Left ventricle myocardium superior (tissue), 1 donor: Measurements from ENCODE around the gene PDS5A. TPM values are rescaled to one million over a fixed set of nuclear protein-coding genes. Genes with fewer than 3 reads are reported as not detected.
"Not testable (repeated sequence)": the region's sequence is repeated elsewhere in the genome, so short reads cannot be mapped to it uniquely, and the experiment has no call there.

ENCODE experiments used
- ATAC-seq: fragments of 200-7000 bp; cut with Tn5 transposase; one replicate; pipeline ENCODE4 v1.9.1; 2020; ENCODE audit warnings: mild to moderate bottlenecking, moderate library complexity
- DNase-seq: peaks from one replicate; pipeline ENCODE4 v3.0.0-alpha.2; 2020
- intact Hi-C: fragments of 100-400 bp; cut with micrococcal nuclease; formaldehyde crosslinking; loops from one replicate; pipeline ENCODE4 v1.11.0; 2022
- total RNA-seq: library from RNA; stranded (reverse); fragmentation: NEBNext Ultra II Directional; extraction: Animal tissue kit (Norgen Biotek cat#: 25700); gene quantifications from one replicate; pipeline ENCODE4 v1.2.1, GENCODE V29; 2021
- donor health status: DM: no; HTN: yes; CAD: no; lungs with severe emphysema.

PDS5A gene
- total RNA-seq, 1 donor from 2014 or later = 34.8 TPM

DNA sequence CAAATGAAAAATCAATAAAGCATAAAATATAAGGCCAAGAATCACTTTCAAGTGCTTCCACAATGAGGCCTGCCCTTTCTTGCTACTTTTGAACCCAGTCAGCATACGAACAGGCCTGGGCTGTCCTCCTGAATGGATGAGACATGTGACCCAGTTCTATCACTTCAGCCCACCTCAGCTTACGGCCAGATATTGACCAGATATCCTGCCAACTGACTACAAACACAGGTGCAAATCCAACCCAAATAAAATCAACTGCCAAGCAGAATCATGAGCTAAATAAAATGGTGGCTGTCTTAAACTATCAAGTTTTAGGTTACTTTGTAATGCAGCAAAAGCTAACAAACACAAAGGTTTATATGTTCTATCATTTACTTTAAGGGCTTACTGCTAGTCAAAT is 53.7 kb downstream of the PDS5A start:
- no peak for ATAC-seq
- DNase-seq = no peak
- intact Hi-C loops = no loop called here

- DNase-seq (no peak), ATAC-seq (no peak)
- intact Hi-C loops = no loop called here
Measured at GRCh38 chr4:39922399-39922798, 55.3 kb downstream of the PDS5A start.

DNA sequence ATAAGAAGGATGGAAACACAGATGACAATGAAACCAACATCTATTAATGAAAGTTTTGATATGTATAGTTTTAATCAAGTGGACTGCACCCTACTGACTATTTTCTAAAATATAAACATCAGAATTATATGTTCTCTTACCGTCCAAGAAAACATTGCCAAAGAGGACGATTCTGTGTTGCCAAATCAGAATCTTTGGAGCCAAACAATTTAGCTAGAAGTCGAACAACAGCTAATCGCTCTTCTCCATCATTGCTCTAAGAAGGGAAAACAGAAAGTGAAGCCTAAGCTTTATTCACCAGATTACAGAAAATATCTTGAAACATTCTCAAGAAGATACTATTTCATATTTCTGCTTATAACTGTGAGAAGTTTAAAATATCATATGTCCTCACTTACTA is 64.2 kb downstream of the PDS5A start:
- intact Hi-C loops = no loop called here
- DNase-seq (no peak), ATAC-seq (no peak)

- ATAC-seq (no peak), DNase-seq (no peak)
- intact Hi-C loops = no loop called here
Measured at GRCh38 chr4:39910064-39910463, 67.6 kb downstream of the PDS5A start.

GRCh38 chr4:39908284-39908683 is 69.4 kb downstream of the PDS5A start:
- DNase-seq (no peak), ATAC-seq (no peak)
- intact Hi-C loops = no loop called here

GRCh38 chr4:39905656-39906055 is 72.1 kb downstream of the PDS5A start:
- intact Hi-C loops = no loop called here
- no peak for DNase-seq
- no peak for ATAC-seq

DNA sequence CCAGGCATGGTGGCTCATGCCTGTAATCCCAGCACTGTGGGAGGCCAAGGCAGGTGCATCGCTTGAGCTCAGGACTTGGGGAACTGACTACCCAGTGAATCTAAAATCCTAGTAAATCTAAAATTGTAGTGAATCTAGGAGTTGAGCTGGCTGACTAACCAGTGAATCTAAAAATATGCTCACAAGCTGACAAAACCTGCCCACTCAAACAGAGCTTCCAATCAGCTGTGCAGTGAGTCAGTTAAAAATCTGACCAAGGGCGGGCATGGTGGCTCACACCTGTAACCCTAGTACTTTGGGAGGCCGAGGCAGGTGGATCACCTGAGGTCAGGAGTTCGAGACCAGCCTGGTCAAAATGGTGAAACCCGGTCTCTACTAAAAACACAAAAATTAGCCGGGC is 72.7 kb downstream of the PDS5A start:
- ATAC-seq, intact Hi-C loops: not testable (repeated sequence)

GRCh38 chr4:39900966-39901365 is 76.7 kb downstream of the PDS5A start:
- ATAC-seq (no peak), DNase-seq (no peak)
- intact Hi-C loops = no loop called here

More for the DNA sequence above, 72.7 kb downstream of the PDS5A start:
- not testable (repeated sequence) for DNase-seq

- intact Hi-C loops = no loop called here
- ATAC-seq (no peak), DNase-seq (no peak)
Measured at GRCh38 chr4:39899291-39899690, 78.4 kb downstream of the PDS5A start.

DNA sequence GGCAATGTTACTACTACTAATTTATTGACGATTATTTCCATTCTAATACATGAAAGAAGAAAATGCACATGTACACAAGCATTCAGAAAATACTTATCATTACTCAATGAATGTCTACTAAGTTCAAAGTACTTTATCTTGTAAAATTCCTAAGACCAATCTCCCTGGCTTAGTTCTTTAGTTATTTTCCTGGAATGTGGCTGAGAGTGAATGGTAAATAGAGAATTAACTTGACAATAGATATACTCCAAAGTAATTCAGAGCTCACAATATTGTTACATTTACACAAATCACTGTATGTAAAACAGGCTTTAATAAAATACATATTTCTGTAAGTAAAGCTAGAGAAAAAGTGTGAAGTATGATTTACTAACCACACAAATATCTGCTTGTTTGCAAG is 79.7 kb downstream of the PDS5A start:
- DNase-seq = no peak
- intact Hi-C loops = no loop called here
- ATAC-seq = no peak

DNA sequence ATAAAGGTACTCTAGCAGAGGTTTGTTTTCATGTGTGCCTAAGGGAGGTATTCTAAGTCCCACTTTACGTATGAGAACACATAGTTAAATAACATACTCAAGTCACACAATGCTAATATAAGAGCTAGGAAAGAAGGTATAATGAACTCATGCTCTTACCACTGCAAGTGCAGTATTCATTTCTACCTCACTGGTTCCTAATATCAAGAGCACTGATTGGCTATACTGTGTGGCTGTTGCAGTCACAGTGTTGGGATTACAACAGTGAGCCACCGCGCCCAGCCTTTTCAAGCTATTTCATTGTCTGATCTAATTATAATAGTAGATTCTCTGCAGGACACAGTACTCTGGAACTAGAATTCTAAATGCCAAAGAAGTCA is 84.0 kb downstream of the PDS5A start:
- intact Hi-C loops = no loop called here
- ATAC-seq (no peak), DNase-seq (no peak)

- ATAC-seq = no peak
- DNase-seq = no peak
- intact Hi-C loops = no loop called here
Measured at GRCh38 chr4:39892988-39893692, 84.6 kb downstream of the PDS5A start.

DNA sequence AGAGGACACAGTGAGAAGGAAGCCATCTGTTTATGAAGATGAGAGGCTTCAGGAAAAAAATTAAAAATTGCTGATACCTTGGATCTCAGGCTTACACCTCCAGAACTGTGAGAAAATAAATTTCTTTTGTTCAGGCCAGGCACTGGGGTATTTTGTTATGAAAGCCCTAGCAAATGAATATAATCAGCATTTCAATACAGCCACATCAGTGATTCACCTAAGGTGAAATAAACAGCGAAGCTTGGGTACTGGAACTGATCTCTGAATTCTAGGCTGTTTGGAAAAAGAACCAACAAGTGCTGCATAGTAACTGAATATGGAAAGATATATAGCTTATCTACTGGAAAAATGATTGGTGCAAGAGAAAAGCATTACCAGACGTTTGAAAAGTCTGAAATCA is 88.5 kb downstream of the PDS5A start:
- intact Hi-C loops = no loop called here
- ATAC-seq = no peak

GRCh38 chr4:39888541-39888940 is 89.2 kb downstream of the PDS5A start:
- DNase-seq = no peak
- no peak for ATAC-seq
- intact Hi-C loops = no loop called here

More for the DNA sequence above, 88.5 kb downstream of the PDS5A start:
- no peak for DNase-seq

DNA sequence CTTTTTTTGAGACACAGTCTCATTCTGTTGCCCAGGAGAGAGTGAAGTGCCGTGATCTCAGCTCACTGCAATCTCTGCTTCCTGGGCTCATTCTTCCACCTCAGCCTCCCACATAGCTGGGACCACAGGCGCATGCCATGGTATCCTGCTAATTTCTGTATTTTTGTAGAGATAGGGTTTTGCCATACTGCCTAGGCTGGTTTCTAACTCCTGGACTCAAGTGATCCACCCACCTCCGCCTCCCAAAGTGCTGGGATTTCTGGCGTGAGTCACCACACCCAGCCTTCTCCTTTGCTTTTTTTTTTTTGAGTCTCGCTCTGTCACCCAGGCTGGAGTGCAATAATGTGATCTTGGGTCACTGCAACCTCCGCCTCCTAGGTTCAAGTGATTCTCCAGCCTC is 94.1 kb downstream of the PDS5A start:
- ATAC-seq (no peak), DNase-seq (no peak)
- intact Hi-C loops = no loop called here

DNA sequence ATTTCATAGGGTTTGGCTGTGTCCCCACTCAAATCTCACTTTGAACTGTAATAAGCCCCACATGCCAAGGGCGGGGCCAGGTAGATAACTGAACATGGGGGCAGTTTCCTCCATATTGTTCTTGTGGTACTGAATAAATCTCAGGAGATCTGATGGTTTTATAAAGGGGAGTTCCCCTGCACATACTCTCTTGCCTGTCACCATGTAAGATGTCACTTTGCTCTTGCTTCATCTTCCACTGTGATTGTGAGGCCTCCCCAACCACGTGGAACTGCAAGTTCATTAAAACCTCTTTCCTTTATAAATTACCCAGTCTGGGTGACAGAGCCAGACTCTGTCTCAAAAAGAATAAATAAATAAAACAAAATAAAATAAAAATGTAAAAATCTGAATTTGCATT is 95.9 kb downstream of the PDS5A start:
- ATAC-seq (no peak), DNase-seq (no peak)
- intact Hi-C loops = no loop called here

GRCh38 chr4:39877971-39878370 is 99.7 kb downstream of the PDS5A start:
- ATAC-seq (no peak), DNase-seq (no peak)
- intact Hi-C loops = no loop called here

DNA sequence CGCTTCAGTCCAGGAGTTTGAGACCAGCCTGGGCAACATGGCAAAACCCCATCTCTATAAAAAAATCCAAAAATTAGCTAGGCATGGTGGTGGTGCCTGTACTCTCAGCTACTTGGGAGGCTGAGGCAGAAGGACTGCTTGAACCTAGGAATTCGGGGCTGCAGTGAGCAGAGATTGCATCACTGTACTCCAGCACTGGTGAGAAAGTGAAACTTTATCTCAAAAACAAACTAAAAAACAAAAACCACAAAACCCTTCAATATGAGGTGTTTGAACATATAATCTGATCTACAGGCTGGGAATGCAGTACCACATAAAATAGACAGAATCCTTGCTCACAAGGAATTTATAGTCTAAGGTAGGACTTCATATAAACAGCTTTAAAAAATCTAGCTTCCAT is 103.9 kb downstream of the PDS5A start:
- intact Hi-C loops = no loop called here
- DNase-seq (no peak), ATAC-seq (no peak)

GRCh38 chr4:39865280-39865679 is 112.4 kb downstream of the PDS5A start:
- intact Hi-C loops = no loop called here
- ATAC-seq = no peak

DNA sequence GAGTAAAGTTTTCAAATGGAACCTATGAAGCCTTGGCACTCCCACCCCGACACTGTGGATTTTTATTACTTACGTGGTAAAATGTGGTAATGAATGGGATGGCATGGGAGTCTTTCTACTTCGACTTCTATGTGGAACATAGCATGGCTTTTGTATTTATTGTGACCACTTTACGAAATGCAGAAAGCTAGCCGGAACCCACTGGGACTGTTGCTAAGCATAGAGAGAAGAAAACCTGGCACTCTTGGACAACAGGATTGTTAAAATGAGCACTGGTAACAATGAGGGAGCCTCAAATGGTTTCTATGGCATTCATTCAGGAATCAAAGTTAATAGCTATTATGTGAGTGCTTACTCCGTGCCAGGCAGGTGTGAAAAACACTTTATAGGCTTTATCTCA is 113.3 kb downstream of the PDS5A start:
- no peak for DNase-seq
- no peak for ATAC-seq
- intact Hi-C loops = no loop called here

More at GRCh38 chr4:39865280-39865679, 112.4 kb downstream of the PDS5A start:
- no peak for DNase-seq

DNA sequence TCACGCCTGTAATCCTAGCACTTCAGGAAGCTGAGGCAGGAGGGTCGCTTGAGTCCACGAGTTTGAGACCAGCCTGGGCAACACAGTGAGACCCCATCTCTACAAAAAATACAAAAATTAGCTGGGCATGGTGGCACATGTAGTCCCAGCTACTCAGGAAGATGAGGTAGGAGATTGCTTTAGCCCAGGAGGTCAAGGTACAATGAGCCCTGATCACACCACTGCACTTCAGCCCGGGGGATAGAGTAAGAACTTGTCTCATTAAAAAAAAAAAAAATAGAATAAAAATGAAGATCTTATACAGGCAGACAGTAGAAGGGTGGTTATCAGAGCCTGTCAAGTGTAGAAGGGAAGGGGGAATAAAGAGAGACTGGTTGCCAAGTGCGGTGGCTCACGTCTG is 116.9 kb downstream of the PDS5A start:
- DNase-seq (no peak), ATAC-seq (no peak)
- intact Hi-C loops = no loop called here
